Skeletal muscle cell (primary cell): Measurements from ENCODE around the gene TSPAN9.
A peak's percentile ranks its signal among the peaks of the same experiment; 100 is the strongest.

ENCODE experiments used
- DNase-seq: peaks from one replicate; pipeline ENCODE4 v3.0.0-alpha.2; 2010; ENCODE audit warnings: low read depth
- H3K4me3 ChIP-seq: 2 replicates; pipeline ENCODE4 v1.5.1; 2011; ENCODE audit warnings: low read depth, mild to moderate bottlenecking, control low read depth, low read length, moderate library complexity

TSPAN9 gene, protein sequence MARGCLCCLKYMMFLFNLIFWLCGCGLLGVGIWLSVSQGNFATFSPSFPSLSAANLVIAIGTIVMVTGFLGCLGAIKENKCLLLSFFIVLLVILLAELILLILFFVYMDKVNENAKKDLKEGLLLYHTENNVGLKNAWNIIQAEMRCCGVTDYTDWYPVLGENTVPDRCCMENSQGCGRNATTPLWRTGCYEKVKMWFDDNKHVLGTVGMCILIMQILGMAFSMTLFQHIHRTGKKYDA

DNA sequence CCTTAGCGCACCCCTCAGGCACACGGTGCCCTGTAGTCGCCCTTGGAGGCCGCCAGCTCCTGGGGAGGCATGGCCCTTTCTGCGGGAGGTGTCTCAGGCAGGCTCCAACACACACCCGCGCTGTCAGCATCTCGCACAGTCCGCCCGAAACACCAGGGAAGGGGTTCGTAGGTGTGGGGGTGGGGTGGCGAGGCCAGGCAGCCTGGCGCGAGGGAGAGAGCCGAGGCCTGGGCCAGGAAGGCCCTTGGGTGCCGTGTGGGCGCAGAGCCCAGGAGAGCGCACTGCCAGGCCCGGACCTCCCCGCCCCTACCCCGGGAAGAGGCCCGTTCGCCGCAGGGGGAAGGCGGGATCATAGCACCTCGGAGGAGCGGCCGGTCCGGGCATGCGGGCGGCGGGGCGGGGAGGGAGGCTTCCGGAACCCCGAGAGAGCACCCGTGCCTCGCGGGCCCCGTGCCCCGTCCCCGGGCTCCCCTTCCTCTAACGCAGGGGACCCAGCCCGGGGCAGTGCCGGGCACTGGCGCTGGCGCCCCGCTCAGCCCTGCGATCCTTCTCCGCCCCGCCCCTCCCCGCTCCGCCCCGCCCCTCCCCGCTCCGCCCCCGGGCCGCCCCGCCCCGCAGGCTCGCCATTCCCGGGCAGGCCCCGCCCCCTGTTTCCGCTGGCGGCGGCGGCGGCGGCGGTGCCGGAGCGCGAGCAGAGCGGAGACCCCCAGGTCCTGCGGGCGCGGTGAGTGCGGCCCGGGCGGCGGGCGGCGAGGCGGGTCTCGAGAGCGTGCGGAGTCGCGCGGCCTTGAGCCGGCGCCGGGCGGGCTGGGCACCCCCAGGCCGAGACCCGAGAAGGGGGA, at the start of gene TSPAN9:
Gene TSPAN9 (plus strand): TSS at position 650 of the 842 bp plus-strand sequence. CDS start 123,815 bp downstream, outside the sequence.
- DNase-seq: peak; percentile 42
- H3K4me3 ChIP-seq: peak within 1 kb of the TSS; percentile 73

DNA sequence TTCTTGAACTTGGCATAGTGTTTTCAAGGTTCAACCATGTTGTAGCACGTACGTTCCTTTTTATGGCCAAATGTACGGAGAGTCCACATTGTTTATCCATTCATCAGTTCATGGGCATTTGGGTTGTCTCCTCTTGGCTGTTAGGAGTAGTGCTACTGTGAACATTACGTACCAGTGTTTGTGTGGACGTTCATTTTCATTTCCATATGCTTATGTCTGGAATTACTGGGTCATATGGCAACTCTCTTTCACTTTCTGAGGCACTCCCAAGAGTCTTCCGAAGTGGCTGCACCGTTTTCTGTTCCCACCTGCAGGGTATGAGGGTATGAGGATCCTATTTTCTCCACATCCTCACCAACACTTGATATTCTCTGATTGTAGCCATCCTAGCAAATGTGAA, 49.1 kb upstream of the TSPAN9 start:
- H3K4me3 ChIP-seq: no peak overlapping the region
- no peak for DNase-seq

DNA sequence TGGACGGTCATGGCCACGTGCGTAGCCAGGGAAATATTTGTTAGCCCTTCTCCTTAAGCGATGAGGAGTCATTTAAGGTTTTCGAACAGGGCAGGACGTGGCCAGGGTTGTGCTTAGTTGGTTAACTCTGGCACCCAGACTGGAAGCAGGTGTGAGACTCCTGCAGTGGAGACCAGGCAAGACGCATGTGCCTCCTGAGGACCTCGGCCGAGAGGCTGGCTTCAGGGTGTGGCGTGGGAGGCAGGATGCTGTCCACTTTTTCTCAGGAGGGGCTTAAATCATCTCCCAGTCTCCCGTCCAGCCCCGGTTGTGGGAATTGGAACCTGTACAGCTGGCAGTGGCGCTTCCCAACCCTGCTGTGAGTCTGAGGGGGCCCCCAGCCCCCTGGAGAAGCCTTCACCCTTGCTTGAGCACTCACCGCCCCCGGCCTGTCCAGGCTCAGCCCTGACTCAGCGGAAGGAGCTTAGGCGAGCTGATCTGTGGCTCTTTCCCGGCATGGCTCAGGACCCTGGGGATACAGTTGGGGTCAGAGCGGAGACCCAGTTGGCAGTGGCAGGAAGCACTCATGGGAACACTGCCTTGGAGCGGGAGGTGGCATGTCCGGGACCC, 46.3 kb upstream of the TSPAN9 start:
- no peak for DNase-seq
- no peak overlapping the region for H3K4me3 ChIP-seq

DNA sequence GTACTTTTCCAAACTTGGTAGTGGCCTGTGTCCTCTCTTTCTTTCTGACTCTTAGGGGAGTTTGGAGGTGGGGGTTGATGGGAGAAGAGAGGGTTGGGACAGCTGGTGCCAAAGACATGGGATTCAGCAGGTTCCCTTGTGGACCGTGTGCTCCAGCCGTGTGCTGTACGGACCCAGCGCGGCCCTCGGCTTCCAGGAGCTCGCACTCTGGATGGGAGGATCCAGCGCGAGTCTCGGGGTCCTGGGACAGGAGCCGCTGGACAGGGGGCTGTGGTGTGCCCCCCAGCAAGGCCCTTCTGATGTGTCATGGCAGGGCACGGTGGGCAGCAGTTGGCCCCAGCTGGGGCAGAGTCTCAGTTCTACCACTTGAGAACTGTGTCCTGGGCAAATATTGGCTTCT, 45.0 kb upstream of the TSPAN9 start:
- no peak for DNase-seq
- no peak overlapping the region for H3K4me3 ChIP-seq

DNA sequence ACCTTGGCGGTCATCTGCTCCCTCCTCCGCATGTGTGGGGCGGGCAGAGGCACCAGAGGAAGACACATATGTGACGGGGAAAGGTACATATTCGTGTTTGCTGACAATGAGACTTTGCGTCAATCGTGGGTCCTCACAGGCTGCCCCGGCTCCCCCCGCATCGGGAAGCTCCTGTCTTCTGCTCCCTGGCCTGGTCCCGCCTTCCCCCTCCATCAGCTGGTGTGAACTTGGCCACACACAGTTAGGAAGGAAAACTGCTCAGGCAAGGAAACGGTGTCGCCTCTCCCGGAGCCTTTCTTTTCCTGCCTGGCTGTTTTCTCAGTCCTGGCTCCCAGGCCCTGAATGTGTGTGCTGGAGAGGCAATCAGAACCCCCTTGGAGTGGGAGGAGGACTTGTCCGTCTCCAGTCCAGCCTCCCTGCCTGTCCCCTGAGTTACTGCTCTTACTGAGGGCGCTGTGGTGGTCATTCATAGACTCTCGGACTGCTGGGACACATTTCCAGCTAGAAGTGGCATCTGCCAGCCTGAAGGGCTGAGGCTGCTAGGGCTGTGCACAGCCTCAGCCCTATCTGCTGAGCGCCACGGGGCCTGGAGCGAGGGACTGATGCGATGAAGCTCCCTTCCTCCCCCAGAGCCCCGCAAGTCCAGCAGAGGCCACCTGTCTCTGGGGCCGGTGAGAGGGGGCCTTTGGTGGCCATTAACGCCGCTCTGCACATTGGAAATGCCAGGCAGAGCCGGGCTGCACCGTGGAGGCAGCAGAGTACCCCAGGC, 44.2 kb upstream of the TSPAN9 start:
- no peak overlapping the region for H3K4me3 ChIP-seq
- no peak for DNase-seq

DNA sequence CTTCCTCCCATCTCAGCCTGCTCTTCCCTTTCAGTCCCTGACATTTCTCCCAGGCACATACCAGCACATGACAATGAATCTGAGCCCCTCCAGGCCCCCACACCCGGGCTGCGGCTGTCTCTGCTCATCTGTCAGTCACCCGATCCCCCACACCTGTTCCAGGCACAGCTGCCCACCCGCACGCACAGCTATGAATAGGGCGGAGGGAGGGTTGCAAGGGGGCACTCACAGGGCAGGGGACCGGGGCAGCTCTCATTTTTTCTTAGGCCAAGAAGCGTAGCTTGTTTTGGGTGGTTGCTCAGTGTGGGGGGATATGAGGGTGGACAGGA, 43.7 kb upstream of the TSPAN9 start:
- H3K4me3 ChIP-seq: no peak overlapping the region
- peak; percentile 49 for DNase-seq

DNA sequence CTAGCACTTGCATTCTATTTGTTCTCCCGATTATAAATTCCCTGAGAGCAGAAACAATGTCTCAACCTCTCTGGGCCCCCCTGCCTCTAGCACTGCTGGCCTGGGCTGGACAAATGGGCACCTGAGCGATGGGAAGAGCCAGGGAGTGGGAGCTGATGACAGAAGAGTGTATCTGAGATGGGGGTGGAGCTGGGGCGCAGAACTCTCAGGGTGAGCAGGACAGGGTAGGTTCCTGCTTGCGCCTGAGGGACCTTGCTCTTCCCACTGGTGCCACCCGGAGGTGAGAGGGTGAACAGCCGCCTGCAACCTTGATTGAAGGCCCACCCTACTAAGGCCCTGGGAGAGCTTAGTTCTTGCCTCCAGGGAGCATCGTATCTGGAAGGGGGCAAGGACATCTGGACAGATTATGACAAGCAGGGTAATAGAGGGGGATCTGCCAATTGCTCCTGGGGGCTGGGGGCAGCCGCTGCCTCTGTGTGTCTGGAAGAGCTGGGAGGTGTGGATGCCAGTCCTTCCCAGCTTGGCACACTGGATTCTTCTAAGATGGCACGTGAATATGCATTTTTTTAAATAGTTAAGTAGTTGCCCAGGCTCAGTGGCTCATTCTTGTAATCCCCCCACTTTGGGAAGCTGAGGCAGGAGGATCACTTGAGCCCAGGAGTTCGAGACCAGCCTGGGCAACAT, 43.0 kb upstream of the TSPAN9 start:
- DNase-seq: peak; percentile 42

DNA sequence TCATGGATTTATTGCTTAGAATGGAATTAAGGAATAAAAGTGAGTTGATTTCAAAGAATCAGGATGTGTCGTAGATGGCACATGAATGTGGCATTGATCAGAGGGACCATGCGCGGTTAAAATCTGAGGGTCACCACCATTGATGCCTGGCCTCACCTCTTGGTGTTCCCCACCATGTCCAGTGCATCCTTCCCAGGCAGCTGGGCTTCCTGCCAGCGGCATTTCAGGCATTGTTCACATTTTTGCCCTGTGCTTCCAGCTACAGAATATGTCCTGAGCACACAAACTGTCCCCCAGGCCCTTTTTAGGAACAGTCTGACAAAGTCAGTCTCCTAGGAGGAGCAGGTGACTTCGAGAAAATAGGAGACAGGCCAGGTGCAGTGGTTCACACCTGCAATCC, 42.0 kb upstream of the TSPAN9 start:
- no peak for DNase-seq

More for the DNA sequence above, 43.0 kb upstream of the TSPAN9 start:
- H3K4me3 ChIP-seq: no peak overlapping the region

DNA sequence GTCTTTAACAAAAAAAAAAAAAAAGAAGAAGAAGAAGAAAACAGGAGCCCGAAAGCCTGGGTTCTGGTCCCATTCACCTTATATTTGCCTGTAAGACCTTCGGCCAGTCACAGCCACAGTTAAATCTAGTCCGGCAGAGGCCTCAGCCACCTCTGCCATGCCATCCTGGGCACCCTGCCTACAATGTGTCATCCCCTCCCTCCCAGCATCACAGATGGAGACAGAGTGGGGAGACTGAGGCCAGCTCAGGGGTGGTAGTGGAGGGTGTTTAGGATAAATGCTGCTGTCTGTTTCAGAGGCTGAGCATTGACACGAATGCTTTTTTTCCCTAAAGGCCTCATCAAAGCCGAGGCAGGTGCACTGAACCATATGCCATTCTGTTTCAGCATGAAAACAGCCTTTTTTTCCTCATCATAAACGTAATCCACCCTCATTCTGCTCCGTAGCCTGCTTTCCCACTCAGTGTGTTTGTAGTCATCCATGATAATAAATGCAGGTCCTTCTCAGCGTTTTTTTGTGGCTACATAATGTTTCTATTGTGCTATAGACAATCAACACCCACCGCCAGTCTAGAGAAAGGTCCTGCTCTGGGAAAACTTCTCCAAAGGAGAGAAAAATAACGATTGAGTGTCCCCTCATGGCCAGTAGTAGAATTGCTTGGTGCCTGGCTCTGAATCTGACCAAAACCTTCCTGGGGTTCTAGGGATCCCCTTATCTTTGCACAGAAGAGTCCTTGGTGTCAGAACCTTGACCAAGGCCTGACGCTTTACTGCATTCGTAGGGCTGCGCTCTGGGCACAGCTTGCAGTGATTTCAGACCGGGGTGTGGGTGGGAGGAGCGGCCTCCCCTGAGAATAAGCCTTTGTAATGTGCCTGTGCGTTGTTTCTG, 41.1 kb upstream of the TSPAN9 start:
- DNase-seq: no peak
- H3K4me3 ChIP-seq: no peak overlapping the region

More for the DNA sequence above, 42.0 kb upstream of the TSPAN9 start:
- no peak overlapping the region for H3K4me3 ChIP-seq

DNA sequence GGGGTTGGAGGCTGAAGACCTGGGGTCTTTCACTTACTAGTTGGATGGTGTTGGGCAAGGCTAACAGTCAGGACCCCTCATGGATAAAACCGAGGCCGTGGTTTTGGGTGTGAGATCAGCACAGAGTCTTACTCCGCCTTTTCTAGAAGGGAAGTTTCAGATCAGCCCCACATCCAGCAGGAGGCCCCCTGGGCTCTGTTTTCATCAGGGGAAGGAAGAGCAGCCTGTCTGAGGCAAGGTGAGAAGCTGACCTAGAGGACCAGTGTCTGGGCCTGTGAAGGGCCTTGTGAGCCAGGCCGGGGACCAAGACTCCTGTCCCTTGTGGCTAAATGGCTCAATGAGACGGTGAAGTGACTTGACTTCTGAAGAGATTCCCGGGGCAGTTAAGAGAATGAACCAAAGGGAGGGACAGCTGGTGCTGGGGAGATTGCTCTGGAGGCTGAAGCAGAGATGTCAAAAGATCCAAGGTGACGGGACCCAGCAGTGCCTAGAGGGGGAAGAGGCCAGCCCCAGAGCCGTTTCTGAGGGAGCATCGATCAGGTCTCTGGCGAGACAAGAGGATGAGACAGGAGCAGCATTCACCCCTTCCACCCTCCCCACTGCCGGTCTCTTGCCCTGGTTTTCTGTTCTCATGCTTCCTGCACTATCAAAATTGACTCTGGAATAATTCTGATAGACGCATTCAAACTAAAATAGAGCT, 40.1 kb upstream of the TSPAN9 start:
- H3K4me3 ChIP-seq: no peak overlapping the region
- DNase-seq: no peak

DNA sequence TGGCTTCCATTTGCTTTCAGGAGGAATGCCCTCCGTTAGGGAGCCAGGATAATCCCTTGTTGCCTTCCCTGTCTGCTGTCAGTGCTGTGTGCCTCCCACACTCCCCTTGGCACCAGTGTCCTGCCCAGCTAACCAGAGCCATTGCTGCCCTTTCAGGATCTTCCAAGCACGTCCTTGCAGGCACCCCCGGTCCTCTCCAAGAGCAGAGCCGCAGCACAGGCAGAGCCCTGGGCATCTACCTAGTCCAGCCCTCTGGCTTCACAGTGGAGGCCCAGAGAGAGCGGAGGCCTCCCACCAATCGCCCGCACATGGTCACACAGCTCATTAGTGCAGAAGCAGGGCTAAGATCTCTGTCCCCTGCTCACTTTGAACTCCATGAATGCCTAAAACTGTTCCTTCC, 39.0 kb upstream of the TSPAN9 start:
- DNase-seq: no peak
- H3K4me3 ChIP-seq: no peak overlapping the region

DNA sequence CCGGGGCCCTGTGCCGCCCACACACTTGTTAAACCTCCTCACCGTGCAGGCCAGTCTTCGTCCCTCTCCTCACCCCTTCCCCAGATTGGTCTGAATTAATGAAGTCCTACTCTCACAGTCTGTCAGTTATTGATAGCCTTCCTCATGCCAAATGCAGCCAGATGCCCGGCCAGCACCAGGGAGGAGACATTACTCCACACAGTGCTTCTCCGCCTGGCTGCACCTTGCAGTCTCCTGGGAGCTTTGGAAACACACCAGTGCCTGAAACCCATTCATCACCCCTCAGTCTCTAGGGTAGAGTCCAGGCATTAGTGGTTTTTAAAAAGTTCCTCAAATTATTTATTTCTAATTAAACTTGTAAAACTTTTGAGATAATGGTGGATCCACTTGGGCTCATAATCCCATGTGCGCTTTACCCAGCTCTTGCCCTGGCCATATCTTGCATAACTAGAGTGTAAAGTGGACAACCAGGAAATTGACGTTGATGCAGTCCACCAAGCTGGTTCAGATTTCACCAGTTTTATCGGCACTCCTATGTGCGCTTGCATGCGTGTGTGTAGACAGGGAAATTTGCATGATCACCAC, 38.2 kb upstream of the TSPAN9 start:
- no peak overlapping the region for H3K4me3 ChIP-seq

DNA sequence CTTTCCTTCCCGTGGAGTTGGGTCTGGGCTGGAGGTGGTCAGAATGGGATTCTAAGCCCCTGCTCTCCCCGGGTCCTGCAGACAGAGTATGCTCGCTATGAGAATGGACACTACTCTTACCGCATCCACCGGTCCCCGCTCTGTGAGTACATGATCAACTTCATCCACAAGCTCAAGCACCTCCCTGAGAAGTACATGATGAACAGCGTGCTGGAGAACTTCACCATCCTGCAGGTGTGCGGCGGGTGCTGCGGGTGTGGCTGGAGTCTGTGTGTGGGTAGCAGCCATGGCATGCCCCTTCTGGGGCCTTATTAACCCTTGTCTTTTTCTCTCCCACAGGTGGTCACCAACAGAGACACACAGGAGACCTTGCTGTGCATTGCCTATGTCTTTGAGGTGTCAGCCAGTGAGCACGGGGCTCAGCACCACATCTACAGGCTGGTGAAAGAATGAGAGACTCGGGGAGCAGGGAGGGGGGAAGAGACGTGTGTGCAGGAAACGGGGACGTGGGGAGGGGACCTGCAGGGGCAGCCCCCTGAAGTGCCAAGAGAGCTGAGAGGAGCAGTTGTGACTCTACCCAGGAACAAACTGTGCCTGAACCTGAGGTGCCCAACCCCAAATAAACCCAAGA, 37.0 kb upstream of the TSPAN9 start:
- no peak overlapping the region for H3K4me3 ChIP-seq
- no peak for DNase-seq

More for the DNA sequence above, 38.2 kb upstream of the TSPAN9 start:
- DNase-seq: no peak

DNA sequence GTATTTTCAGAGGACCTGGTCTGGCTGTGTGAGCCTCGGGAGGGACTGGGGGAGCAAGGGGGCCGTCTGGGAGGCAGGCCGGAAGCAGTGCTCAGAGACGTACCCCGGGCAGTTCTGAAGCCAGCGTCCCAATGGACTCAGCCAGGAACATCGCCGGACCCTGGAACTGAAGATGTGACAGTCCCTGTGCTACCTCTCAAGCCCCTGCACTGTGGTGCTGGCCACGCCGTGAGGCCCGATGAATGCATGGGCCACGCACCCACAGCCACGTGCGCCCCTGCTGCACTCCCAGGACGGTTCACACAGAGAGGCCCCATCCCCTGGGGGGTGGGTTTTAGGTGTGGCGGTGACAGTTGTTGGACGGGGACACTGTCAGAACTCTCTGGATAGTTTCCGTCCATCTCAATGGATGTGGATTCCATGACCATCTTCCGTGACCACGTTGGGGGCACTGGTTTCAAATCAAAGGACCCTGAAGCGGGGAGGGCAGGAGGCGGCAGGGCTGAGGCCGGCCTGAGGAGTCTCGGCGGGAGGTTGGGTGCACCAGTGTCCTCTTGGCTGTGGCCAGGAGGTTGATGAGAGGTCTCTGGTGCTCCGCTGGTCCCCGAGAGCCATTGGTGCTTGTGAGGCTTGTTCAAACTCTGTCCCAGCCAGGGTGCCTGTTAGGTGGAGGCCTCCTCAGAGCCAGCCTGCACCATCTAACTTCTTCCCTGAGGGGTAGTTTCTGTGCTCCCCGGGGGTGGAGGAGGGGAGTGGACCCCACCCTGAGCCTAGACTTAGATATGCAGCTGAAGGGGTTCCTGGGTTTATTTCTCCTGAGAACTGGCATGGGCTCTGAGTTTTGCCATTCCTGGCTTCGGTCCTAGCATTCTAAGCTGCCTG, 36.3 kb upstream of the TSPAN9 start:
- no peak overlapping the region for H3K4me3 ChIP-seq
- DNase-seq: no peak

DNA sequence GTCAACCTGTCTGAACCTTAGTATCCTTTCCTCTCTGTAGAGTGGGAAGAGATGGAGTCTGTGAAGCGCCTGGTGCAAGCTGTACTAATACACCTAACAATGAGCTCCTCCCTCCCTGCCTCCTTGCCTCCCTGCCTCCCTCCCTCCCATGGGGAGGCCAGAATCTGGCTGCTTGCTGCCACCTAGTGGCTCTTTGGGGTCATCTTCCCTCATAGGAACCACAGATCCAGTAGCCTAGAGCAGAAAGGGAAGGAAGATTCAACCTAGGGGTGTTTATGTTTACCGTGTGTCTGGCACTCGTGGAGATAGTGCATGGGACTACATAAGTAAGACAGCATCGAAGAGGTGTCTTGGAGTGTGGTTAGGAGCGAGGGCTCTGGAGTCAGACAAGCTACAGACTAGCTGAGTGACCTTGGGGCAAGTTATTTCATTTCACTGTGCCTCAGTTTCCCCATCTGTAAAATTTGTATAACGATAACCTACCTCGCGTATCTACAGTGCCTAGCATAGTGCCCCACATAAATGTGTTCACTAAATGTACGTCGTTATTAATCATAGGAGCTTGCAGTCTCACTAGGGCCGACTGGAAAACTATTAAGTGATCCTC, 35.5 kb upstream of the TSPAN9 start:
- DNase-seq: peak; percentile 19
- no peak overlapping the region for H3K4me3 ChIP-seq

DNA sequence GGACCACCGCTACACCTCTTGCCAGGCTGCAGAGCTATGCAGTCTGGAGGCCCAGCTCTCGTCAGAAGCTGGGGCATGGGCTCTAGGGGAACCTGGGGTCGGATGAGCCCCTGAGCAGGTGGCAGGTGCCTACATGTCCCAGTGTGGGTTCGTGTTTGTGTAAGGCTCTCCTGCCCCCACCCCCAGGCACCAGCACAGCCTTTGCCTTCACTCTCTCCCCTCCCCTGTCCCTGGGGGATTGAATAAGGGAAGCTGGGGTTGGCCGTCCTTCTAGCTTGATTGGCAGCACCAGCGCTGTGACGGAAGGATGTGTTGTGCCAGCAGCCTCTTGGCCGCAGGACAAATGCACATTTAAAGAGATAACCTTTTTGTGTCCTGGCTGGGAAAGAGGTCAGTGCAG, 34.8 kb upstream of the TSPAN9 start:
- no peak for DNase-seq
- H3K4me3 ChIP-seq: no peak overlapping the region
